HG03469 (cell line): ENCODE results near the gene ASPG.

Source experiments
- ATAC-seq: cut with Tn5 transposase; IDR thresholded peaks from one replicate; pipeline ENCODE4 v1.9.1; 2021; ENCODE audit warnings: mild to moderate bottlenecking, moderate library complexity, moderate number of reproducible peaks; ENCODE audit not compliant: unreplicated experiment

Gene ASPG

DNA sequence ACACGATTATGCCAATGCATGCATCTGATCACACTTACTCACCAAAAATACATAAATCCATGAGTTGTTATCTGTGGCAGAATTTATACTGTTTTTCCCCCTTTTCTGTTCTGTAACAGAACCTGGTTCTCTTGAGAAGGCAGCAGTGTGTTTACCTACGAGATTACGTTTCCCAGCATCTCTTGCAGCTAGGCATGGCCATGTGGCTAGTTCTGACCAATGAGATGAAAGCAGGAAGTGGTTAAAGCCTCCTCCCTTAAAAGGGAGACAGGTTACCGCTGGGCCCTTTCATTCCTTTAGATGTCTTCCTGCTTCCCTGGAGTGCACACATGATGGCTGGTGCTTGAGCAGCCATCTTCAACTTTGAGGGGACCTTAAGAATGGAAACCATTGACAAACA is 11.7 kb upstream of the ASPG start:
- no peak for ATAC-seq

GRCh38 chr14:104075530-104076151 is 9.9 kb upstream of the ASPG start:
- ATAC-seq: no peak

DNA sequence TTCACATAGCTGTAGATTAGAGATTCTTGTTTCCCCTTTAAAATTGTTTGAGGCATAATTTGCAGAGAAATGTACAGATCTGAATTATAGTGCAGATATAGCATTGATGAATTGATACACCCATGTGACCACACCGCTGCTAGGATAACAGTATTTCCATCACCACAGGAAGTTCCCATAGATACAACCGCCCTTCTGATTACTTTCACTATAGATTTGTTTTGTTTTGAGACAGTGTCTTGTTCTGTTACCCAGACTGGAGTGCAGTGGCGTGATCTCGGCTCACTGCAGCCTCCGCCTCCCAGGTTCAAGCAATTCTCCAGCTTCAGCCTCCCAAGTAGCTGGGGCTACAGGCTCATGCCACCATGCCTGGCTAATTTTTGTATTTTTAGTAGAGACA is 8.8 kb upstream of the ASPG start:
- no peak for ATAC-seq

DNA sequence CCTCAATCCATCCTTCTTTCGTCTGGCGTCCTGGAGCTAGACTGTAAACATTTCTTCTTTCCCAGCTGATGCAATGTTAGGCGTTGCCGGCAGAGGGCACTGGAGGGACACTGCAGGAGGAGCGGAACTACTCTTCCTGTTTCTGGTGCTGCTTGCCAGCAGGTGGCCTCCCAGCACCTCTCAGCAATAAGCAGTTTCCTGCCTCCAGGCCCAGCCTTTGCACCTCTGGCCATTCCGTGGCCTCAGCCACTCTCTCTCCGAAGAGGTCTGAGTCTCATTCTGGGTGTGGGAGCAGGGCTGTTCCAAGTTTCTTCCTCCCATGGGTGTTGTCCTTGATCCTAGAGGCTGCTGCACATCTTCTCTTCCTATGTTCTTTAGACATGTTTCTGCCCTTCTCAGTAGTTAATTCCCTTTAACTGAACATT is 7.5 kb upstream of the ASPG start:
- ATAC-seq: peak; percentile 91

GRCh38 chr14:104080376-104081260 is 4.9 kb upstream of the ASPG start:
- ATAC-seq: no peak

DNA sequence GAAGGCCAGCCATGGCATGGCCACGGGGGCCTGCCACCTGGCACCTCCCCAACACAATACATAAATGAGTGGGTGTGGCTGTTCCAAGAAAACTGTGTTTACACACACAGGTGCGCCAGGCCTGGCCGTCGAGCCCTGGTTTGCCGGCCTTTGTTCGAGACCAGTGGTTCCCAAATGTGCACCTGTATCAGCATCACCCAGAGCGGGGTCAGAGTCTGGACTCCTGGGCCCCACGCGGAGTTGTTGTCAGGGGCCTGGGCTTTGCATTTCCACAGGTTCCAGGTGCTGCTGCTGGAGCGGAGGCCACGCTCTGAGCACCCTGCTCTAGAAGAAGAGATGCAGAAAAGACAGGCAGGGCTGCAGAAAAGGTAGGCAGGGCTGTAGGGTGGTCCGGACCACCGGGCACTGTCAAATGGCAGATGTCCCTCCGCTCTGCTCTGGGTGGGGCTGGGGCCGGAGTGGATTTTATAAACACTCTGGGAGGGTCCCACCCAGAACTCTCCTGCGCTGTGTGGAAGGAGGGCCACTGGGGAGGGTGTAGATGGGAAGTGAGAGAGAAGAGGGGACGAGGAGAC is 4.2 kb upstream of the ASPG start:
- ATAC-seq: no peak

DNA sequence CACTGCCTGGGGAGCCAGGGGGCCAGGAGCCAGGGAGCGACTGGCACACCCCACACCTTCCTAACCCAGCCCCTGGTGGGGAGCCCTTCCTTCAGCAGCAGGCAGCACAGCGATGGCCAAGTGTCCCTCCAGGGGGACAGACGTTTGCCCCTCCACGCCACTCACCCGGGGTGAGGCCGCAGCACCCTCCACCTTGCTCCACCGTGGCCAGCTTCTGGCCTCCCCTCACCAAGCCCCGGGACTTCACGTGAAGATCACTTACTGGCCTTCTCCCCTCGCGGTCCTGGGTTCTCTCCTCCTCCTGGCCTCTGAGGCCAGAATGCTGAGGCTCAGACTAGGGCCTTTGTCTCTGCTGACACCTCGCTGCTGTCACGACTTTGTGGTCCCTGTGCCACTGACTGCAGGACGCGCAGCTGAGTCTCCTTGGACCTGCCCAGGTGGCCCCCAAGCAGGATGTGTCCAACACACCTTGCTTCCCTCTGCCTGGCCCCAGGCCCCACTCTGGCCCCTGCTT is 3.5 kb upstream of the ASPG start:
- ATAC-seq: no peak

DNA sequence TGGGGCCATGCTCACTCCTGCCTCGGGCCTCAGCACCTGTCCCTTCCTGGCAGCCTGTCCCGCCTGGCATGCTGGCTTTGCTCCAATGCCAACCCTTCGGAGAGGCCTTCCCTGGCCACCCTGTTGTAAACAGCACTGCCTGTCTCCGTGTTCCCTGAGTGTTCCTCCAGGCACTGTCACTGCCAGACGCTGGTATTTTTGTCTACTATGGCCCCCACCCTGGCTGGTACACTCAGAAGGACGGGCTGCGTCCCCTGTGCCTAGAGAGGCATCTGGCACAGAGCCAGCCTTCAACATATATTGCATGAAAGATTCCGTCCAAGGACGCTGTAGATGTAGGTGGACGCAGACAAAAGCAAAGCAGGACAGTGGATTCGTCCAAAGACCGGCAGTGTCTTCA is 2.7 kb upstream of the ASPG start:
- ATAC-seq: no peak

DNA sequence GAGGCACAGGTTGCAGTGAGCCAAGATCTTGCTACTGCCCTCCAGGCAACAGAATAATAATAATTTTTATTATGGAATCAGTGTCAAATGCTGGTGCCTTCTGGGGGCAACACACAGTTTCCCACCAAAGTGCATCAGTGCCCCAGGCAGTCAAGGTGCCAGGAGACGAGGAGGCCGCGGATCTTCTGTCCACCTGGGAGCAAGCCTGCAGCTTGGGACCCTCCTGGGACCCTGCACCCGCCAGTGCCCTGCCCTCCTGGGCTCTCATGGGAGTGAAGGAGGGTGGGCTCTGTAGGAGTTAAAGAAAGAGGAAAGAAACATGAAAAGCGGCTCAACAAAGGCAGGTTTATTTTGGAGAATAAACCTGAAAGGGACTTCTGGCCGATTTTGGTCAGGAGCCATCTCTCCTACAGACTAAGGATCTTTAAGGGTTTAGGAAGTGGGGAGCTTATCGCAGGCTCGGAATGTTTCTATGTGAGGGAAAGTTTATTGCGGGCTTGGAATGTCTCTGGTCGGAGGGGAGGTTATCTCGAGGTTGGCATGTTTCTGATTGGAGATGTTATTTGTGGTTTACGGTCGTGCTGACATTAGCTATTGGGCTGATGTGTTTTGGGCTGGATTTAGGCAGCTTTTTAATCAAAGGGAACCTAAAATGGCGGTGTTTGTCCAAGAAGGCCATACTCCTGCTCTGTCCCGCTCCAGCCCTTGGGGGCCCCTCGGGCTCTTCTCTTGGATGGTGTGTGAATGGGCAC is 1.1 kb upstream of the ASPG start:
- ATAC-seq: no peak

- no peak for ATAC-seq
These were observed 345 bp downstream of the ASPG start for GRCh38 chr14:104085889-104086201.

DNA sequence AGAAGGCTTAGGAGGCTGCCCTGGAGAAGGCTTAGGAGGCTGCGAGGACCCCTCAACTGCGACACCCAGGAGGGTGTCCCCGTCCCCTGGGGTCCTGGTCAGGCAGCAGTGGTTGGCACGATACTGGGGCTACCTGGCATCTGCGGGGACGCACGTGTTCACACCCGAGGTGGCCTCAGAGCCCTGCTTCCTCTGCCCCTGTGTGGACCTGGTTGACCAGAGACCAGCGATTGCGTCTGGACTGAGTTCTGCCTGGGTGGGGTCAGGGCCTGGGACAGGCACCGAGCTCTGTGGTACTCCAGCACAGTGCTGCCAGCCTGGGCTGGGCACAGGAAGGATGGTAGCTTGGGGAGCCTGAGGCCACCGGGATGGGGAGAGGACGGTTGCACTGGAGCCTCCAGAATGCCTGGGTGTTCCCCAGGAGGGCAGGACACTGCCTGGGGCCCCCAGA is 735 bp downstream of the ASPG start:
- ATAC-seq: no peak

- no peak for ATAC-seq
These were observed 1.4 kb downstream of the ASPG start for GRCh38 chr14:104086661-104087461.

GRCh38 chr14:104087505-104087904 is 2.0 kb downstream of the ASPG start:
- ATAC-seq: no peak

GRCh38 chr14:104087981-104088850 is 2.7 kb downstream of the ASPG start:
- ATAC-seq: no peak

DNA sequence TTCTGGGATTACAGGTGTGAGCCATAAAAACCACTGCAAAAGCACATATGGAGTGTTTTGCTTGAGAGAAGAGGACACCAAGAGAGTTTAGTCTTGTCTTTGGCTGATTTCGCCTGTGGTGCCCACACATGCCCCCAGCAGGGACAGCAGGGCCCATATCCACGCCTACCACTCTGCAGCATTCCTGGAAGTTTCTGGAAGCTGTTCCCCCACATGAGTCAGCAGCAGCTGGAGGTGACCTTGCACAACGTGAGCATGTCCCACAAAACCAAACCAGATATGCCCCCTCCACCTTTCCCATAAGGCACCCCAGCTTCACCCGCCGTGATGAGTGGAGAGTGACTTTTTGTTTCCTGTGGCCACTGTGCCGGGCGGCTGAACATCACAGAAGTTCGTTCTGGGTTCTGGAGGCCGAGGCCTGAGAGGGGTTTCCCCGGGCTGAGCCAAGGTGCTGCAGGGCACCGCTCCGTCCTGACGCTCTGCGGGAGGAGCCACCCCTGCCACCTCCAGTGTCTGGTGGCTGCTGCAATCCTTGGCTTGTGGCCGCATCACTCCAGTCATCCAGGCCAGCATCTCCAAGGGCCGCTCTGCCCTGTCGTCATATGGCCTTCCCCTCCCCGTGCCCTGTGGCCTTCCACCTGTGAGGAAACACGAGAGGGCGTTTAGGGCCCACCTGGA is 4.7 kb downstream of the ASPG start:
- no peak for ATAC-seq

DNA sequence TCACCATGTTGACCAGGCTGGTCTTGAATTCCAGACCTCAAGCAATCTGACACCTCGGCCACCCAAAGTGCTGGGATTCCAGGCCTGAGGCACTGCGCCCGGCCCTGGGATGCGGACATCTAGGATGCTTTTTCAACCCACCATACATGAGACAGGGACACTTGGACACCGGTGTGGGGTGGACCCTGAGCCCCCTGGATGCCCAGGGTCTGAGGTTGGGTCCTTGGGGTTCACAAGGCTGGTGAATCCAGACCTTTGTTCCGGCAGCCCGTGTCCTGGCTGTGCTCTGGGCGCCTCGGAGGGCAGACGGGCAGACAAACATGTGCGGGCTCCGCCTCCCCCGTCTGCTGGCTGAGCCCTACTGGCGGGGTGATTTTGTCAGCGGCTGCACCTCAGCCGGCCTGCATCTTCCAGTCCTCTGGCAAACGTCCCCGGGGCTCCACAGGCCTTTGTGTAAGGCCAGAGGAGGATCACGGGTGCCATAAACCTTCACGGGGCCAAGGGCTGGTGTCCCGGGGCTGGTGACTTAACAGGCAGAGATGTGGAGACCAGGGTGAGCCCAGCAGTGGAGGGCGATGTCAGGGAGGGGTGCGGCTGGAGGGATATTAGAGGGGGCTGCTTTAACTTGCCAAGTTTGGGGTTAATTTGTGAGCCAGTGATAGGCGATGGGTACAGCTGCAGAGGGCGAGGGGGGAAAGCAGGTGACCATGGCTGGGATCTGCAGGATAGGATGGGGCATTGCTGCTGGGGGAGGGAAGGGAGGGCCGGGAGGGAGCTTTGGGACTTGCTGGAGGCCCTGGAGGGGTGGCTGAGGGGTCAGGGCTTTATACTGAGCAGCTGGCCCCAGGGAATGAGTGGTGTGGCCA is 5.8 kb downstream of the ASPG start:
- no peak for ATAC-seq

GRCh38 chr14:104091927-104092771 is 6.6 kb downstream of the ASPG start:
- ATAC-seq: no peak
